HPDE6-E6E7 (cell line): Measurements from ENCODE around the gene TTLL10.

Experiments
- DNase-seq: peaks from one replicate; pipeline ENCODE4 v3.0.0; 2011; ENCODE audit warnings: missing footprints; ENCODE audit errors: extremely low spot score

TTLL10 gene, protein sequence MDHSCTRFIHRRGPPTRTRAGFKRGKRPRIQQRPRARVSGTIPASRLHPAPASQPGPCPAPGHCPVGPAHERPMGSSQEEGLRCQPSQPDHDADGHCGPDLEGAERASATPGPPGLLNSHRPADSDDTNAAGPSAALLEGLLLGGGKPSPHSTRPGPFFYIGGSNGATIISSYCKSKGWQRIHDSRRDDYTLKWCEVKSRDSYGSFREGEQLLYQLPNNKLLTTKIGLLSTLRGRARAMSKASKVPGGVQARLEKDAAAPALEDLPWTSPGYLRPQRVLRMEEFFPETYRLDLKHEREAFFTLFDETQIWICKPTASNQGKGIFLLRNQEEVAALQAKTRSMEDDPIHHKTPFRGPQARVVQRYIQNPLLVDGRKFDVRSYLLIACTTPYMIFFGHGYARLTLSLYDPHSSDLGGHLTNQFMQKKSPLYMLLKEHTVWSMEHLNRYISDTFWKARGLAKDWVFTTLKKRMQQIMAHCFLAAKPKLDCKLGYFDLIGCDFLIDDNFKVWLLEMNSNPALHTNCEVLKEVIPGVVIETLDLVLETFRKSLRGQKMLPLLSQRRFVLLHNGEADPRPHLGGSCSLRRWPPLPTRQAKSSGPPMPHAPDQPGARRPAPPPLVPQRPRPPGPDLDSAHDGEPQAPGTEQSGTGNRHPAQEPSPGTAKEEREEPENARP

DNA sequence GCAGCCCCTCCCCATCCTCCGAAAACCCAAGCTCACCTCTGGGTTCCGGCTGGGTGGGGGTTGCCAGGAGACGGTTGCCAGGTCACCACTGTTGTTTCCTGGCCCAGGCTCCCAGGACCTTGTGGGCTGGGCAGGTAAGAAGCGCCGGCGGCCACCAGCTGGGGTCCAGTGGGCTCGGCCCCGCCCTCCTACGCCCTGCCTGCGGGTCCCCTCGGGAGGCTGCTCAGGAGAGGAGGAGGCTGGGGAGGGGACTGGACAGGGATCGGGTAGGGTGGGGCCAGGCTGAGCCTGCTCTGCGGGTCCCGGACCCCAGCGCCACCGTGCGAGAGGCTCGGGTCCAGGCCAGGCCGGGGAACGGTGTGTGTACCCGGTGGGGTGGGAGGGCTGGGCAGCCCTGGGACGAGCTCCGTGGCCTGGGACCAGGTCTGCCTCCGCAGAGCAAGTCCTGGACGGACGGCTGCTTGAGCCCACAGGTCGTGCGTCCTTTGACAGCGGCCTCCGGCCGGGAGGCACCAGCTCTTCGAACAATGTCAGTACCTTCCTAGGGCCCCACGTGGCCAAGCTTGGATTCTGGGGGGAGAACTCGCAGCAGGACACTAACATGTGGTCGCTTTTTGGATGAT is at the start of gene TTLL10:
TSS of gene TTLL10 (plus strand) at position 88 of the 623 bp plus-strand sequence. CDS start 5,336 bp downstream, outside the sequence.
- DNase-seq, result no peak

DNA sequence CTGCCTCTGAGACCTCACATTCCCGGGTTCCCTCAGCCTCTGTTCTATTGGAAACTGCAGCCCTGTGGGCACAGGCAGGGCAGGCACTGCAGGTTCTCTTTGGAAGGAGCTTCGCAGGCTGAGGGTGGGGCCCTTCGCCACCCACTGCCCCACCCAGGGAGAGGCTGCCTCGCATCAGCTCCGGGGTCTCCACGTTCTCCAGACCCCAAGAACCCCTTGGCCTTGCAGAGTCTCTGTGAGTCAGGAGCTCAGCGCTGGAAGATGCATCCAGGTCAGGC is 49.2 kb upstream of the TTLL10 start:
- no peak for DNase-seq

DNA sequence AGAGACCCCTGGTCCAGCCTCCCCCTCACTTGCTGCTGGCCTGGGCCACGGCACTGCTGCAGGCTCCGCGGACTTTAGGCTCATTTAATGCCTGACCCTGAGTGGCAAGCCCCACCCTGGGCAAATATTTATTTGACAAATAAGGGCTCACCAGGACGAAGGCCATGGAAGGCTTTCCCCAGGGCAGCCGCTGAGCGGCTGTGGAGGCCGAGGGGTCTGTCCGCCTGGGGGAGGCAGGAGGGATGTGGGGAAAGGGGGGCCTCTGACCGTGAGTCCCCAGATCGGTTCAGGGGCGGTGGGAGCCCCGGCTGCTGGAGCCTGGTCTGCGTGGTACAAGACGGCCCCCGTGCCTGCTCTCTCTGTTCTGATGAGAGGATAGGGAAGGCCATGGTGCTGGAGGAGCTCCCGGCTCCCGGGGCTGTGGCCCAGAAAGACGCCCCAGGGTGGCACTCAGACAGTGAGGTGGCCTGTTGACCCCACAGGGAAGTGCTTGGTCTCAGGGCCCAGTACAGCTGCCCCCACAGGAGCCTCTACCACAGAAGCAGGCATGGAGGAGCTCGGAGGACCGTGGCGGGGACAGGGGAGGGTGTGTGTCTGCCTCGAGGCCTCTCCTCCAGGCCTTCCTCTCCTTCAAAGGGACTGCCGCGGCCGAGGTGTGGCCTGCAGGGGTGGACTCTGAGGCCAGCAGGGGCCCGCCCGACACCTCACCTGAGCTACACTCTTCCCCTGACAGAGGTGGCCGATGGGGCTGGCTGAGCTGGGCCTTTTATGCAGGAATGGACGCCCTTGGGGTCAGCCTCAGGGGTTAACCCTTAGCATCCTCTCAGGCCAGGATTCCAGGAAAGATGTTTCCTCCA is 48.7 kb upstream of the TTLL10 start:
- no peak for DNase-seq

DNA sequence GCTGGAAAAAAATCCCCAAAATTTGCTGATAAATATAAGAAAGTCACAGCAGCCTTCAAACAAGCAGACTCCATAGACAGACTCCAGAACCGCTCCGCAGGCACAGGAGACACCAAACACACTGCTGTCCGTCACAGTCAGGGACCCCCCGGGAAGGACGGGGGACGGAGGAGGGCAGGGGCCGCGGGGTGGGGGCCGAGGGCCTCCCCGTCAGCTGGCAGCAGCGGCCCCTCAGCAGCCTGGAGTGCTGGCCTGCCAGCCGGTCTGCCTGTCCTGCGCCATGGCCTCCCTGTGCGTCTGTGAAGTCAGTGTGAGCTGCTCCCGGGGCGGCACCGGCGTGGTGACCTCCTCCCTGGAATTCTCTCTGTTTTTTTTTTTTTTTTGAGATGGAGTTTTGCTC is 47.7 kb upstream of the TTLL10 start:
- no peak for DNase-seq

DNA sequence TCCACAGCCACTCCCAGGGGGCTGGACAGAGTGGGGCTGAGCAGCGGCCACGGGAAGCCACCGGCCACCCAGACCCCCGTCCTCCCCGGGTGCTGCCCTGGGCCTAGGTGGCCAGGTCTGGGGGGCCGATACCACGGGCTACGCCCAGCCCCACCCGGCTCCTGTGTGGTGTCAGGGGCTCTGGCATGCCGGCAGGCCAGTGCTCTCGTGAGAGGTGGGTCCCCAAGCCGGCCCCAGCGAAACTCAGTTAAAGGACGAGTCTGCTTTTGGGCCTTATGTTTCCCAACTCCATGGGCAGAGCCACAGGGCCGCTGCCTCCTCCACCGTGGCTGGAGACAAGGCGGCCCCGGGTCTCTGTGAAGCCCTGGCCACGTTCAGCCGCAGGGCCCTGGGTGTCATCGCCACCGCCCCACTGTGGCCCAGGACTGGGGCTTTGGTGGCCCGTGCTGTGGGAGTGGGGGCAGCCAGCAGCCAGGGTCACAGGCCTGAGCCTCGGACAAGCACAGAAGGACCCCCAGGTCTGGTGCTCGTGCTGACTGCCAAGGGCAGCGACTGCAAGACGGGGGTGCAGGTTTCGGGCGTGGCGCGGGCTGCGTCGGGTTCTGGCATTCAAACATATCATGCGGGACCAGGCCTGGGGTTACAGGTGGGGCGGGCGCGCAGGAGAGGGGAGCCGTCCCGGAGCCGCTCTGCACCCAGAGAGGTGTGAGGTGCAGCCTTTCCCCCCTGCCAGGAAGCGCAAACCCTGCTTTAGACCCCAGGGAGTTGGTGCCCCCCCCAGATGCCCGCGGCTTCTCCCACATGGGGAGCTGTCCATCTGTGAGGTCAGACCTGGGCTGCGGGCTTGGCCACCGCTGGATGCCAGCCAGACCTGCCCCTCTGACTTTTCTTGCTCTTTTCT is 45.9 kb upstream of the TTLL10 start:
- DNase-seq, result no peak

DNA sequence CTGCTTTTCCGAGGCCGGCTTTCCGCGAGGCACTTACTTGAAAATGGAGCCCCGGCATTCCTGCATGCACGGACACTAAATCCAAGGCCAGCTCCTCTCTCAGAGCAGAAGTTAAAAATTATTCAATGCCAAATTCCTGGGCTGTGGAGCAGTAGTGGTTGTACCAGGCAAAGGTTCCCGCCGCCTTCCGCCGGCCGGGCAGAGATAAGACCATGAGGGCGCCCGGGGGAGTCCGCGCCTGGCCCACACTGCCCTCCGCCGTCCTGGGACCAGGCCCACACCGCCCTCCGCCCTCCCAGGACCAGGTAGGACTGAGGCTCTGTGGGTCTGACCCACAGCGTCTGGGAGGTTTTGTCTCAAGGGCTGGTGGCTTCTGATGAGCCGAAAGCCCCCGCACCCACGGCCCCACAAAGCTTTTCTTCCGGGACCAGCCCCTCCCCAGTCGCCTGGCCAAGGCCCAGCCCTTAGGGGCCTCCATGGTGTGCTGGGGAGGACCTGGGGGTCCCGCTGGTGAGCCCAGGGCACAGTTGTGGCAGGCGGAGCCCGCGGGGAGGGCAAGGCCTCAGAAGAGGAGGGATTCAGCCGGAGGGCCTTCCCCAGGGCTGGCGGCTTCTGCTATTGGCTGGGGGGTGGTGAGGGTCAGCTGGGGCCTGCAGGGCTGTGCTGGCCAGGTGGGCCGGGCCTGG is 45.1 kb upstream of the TTLL10 start:
- DNase-seq, result no peak

DNA sequence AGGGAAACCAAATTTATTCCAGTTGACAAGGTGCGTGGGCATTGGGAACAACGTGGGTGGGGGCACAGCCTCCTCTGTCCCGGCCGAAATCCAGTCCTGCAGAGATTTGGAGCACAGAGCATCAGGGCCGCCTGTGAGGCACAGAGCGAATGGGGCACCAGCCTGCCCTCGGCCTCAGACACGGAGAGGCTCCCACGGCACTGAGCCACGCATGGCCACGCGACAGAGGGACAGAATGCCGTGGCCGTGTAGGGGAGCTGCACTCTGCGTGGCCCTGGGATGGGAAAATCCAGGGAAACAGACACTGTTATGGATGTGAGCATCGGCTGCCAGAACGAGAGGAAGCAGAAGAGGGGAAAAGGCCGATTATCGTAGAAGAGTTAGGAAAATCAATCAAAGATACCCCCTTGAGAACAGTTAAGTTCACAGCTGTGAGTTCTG is 44.3 kb upstream of the TTLL10 start:
- no peak for DNase-seq

DNA sequence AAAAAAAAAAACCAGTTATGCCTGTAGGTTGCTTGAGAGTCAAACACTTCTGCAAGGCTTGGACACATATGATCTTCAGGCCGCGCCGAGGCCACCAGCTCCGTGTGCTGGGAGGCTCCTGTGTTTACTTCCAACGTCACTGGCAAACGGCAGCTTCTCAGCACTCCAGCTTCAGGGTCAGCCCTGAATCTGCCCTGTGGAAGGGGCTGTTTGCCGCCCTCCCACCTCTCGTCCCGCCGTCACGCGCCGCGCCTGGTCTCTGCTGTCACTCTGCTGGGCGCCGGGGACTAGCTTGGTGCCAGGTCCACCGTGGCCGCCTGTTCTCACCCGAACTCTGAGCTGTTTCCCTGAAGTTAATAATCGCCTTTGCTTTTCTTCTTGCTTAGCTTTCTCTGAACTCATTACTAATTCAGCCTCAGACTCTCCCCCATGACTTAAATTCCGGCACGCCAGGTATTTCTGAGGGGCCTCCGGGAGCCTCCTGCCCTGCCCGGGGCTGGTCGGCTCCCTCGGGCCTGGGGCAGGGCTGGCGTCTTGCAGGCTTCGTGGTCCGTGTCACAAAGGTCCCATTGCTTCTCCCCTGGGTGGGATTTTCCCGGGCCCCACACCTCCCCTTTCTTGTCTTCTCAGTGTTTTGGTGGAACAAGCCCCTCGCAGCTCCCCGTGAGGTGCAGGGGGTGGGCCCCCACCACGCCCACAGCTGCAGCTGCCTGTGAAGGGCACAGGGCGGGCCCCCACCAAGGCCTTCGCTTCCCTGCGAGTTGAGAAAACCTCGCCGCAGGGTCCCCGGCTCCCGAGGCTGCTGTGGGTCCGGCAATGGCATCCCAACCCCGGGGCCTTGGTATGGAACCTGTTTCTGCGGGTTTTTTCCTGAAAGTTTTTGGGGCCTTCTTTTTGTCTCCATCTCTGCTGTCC is 43.2 kb upstream of the TTLL10 start:
- no peak for DNase-seq

DNA sequence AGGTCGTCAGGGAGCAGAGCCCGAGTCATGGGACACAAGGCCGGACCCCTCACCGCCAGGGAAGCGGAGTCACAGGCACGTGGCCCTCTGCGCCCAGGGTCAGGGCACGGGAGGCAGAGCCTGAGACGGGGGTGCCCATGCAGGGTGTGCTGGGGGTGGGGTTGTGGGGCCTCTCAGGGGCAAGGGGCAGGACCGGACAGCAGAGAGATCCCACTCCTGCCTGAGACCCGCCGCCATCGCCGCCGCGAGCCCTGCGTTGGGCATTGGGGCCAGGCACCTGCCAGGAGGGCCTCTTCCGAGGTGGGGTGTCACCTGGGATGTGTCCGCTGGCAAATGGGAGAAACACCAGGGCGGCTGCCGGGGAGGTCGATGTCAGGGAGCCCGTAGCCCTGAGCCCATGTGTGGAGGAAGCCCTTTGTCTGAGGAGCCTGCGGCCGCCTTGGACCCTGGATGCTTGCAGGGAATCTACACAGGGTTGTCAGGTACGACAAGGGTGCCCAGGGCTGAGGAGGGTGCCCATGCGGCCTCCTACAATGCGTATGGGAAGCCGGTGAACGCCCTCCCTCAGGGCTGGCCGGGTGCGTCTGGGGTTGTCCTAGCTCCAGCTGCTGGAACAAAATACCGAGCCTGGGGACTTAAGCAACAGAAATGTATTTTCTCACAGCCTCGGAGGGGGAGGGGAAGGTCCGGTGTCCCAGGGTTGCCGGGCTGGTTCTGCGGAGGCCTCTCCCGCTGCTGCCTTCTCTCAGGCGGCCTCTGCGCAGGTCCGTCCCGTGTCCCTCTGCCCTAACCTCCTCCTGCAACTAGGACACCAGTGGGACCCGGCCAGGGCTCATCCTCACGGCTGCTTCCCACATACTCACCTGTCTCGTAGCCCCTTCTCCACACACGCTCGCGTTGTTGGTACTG is 41.4 kb upstream of the TTLL10 start:
- DNase-seq, result no peak

DNA sequence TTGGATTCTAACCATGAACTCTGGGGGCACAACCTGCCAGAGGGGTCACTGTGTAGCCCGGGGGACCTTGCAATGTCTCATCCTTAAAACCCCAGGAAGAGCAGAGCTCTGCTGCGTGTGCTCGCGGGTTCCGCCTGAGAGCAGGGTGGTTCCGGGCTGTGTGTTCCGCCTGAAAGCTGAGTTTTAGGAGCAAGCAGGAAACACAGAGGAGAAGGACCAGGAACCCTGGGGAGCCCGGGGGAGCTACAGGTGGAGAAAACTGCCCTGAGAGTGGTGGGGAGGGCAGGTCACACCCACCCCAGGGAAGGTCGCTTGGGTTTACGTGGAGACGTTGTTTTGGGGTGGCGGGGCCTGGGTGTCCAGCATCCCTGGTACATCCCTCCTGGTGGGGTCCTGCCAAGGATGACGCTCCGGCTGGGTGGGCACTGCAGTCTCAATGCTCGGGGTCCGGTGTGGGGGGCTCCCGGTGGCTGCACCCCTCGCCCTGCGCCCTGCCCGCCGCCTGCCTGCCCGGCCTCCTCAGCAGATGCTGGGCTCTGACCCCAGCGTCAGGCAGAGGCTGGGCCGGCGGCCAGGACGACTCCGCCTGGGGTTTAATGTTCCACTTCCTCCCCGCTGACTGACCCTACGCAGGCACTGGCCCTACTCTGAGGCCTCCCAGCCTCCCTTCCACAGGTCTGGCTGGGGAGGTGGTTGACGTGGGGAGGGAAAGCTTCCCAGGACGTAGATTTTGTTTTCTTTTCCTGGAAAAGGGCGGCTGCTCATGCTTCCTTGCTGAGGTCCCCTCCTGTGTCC is 40.5 kb upstream of the TTLL10 start:
- no peak for DNase-seq

DNA sequence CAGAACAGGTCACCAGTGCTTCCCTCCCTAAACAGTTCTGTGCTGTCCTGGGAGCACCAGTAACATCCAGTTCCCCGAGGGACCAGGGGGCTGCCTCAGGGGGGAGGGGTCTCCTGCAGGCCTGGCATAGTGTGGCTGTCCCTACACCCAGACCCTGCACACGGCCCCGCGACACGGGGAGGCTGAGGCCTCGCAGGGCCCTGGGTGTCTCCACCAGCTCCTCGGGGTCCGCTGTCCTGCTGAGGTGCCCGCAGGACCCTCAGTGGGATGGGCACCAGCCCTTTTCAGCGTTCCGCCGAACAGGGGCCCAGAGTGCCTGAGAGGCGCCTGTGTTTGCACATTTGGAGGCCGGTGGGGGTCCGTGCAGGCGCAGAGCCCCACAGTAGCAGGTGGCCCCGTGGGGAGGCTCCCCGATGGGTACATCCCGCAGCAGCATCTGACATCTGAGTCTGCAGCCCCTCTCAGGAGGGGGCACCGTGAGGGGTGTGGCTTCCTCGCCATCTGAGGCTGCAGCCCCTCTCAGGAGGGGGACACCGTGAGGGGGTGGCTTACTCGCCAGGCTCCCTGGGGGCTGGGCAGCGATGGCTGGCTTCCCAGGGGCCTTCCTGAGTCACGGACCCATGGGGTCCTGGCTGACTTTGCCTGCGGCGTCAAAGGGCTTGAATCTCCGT is 39.2 kb upstream of the TTLL10 start:
- DNase-seq, result no peak

DNA sequence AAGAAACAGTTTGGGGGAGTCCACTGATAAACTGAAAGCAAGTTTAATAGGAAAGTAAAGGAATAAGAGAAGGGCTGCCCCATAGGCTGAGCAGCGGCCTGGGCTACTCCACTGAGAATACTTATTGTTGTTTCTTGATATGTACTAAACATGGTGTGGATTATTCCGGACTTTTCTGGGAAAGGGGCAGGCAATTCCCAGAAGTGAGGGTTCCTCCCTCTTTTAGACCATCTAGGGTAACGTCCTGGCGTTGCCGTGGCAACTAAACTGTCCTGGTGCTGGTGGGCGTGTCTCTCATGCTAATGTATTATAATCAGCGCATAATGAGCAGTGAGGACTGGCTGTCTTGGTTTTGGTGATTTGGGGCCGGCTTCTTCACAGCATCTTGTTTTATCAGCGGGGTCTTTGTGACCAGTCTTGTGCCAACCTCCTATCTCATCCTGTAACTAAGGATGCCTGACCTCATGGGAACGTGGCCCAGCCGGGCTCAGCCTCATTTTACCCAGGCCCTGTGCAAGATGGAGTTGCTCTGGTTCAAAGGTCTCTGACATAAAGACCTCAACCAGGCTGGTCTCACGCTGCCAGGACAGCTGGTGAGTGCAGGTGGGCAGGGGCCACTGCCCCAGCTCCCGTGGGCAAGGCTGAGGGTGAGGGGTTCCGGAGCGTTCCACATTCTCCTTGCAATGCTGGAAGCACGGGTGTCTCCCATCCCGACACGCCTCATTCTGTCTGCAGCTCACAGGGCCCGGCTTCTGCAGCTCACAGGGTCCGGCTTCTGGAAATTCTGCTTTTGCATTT is 38.1 kb upstream of the TTLL10 start:
- DNase-seq, result no peak

DNA sequence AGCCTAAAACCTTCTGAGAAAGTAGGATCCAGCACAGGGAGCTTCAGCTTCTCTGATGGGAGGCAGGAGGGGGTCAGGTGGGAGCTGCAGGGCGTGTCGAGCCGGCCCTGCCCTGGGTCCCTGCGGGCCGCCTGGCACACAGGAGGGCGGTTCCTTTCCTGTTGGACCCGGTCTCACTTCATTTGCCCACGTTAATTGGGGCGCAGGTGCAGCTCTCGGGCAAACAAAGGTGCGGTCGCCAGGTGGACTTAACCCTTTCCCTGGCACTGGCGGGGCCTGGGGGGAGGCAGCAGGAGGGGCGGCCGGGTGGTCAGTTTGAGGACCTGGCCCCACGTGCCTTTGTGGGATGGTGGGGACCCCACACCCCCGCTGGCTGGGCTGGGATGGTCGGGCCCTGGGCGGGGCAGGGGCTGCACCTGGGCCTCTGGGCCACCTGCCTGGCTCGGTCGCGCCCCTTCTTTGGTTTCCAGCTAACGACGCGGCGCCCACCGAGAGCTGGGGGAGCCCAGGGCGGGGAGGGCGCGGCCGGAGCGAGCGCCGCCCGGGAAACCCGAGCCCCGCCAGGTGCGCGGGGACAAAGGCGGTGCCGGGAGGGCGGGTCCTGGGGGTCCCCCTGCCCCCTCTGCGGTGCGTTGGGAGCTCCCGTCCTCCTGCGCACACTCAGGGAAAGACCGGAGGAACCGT is 37.0 kb upstream of the TTLL10 start:
- no peak for DNase-seq

DNA sequence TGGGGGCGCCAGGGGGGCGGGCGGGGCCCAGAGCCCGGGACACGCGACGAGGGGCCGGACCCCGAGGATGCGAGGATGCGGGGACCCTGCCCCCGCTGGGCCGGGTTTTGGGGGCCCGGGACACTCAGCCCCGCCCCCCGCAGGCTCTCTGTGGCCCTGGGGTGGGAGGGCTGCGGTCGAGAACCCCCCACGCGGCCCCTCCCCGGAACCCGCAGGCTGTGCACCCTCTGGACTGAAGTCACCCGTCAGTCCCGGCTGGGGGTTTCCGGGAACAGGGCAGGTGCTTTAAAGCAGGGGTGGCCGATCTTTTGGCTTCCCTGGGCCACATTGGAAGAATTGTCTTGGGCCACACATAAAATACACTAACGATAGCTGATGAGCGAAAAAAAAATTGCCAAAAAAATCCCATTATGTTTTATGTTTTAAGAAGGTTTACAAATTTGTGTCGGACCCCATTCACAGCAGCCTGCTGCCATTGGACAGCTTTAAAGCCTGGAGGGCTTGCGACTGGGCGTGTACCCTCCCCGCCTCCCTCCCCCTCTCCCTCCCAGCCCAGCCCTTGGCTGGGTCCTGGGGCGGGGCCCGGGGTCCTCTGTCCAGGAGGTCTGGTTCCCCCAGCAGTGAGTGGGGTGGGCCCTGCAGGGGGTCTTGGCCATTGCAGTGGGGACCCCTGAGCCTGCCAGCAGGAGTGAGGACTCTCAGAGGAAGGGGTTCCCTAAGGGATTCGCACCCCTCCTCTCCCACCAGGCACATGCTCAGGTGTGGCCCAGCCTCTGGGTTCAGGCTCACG is 36.2 kb upstream of the TTLL10 start:
- no peak for DNase-seq

DNA sequence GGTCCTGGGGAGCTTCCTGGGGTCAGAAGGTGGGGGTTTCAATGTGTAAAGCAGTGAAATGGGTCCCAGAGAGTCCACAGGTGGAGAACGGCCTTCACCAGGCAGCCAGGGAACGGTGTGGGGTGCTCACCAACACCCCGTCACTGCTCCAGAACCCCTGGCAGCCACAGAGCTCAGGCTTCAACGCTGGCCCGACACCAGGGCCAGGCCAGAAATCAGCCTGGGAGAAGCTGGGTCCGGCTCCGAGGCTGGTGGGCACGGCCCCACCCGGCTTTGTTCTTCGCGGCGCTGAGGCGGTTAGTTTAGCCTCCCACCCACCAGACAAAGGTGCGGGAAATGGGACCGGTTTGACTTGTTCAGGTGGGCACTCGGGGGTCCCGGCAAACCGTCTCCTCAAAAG is 33.0 kb upstream of the TTLL10 start:
- DNase-seq, result no peak
